ENCODE data around the gene PDE8A. TPM values are rescaled to one million over a fixed set of nuclear protein-coding genes. Genes with fewer than 3 reads are reported as not detected.

The PDE8A gene
- total RNA-seq, 2 experiments from 2014 or later: 28.3 to 32.3 TPM

DNA sequence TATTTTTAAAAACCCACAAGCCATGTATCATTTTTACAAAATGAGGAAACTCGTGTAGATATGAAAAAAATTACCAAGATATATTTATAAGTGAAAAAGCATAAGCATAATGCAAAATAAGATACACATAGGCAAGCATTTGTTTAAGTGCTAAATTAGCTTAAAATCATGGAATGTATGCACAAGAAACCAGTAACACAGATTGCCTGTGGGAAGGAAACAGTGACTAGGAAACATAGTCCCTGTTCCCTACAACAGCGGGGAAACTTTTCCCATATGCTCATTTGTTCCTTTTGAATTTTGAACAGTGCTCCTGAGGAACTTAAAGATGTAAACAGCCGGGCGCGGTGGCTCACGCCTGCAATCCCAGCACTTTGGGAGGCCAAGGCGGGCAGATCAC lies 169.5 kb downstream of the PDE8A start:
- H3K79me2 ChIP-seq (ENCODE audit: insufficient read depth, low read depth, low read length): no peaks in the 10 kb centered on the region
- intact Hi-C loops (cut with micrococcal nuclease; ENCODE audit: unreplicated experiment): no loop called here
- no peaks in the 10 kb centered on the region for H3K36me3 ChIP-seq (ENCODE audit: insufficient read depth, low read length)
- no TSS peak for BruUV-seq (replicated peaks)
- H3K9me2 ChIP-seq (ENCODE audit: insufficient read depth, low read length): no peaks in the 10 kb centered on the region
- no peaks in the 10 kb centered on the region for H4K20me1 ChIP-seq (ENCODE audit: insufficient read depth, low read length)
- no peaks in the 10 kb centered on the region for H3K9me3 ChIP-seq (ENCODE audit: low read length)
- no peak overlapping the region for H3K4me3 ChIP-seq (ENCODE audit: low read depth, low read length, poor library complexity, severe bottlenecking)
- ChIA-PET POLR2A (no interaction called here), CTCF (ENCODE audit: unreplicated experiment) (no interaction called here)
- TF ChIP-seq CTCF (conservative IDR thresholded peaks at IDR 0.05; ENCODE audit: low read length): no peak
- no peak for TF ChIP-seq EZH2phosphoT487 (IDR thresholded peaks at IDR 0.05; ENCODE audit: borderline replicate concordance, low read depth, low read length)
- H2AFZ ChIP-seq (ENCODE audit: low read length): no peak overlapping the region
- DNase-seq (ENCODE audit: low spot score): no peak
- no peak overlapping the region for H3K27ac ChIP-seq (ENCODE audit: low read depth, low read length, poor library complexity, severe bottlenecking)
- H3K4me1 ChIP-seq (ENCODE audit: insufficient read depth, low read length, poor library complexity, severe bottlenecking): no peaks in the 10 kb centered on the region
- no peak overlapping the region for H3K4me2 ChIP-seq (ENCODE audit: low read length)

DNA sequence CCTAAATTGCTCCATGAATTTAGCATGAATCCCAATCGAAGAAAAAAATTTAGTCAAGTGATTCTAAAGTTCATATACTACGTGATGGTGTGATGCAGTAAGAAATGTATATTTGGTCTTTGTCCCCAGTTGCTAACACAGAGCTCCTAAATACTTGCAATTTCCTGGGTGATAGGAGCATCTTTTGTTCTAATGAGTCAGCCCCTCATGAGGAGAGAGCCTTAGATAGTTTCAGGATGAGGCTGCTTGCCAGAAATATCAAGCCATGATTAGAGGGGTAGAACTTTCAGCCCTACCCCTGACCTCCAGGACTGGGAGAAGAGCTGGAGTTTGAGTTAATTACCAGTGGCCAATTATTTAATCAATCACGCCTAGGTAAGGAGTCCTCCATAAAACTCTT lies 170.2 kb downstream of the PDE8A start:
- ChIA-PET POLR2A (interaction anchor here (0.8 kb wide), 1 partner anchor 66 kb away, joined by 3 read pairs; no protein-coding TSS in a partner anchor), CTCF (ENCODE audit: unreplicated experiment) (no interaction called here)
- BruUV-seq (replicated peaks): no TSS peak
- H3K4me2 ChIP-seq (ENCODE audit: low read length): no peak overlapping the region
- intact Hi-C loops (cut with micrococcal nuclease; ENCODE audit: unreplicated experiment): no loop called here
- no peaks in the 10 kb centered on the region for H3K9me2 ChIP-seq (ENCODE audit: insufficient read depth, low read length)
- DNase-seq (ENCODE audit: low spot score): no peak
- H3K4me1 ChIP-seq (ENCODE audit: insufficient read depth, low read length, poor library complexity, severe bottlenecking): no peaks in the 10 kb centered on the region
- TF ChIP-seq EZH2phosphoT487 (IDR thresholded peaks at IDR 0.05; ENCODE audit: borderline replicate concordance, low read depth, low read length) (no peak), CTCF (conservative IDR thresholded peaks at IDR 0.05; ENCODE audit: low read length) (no peak)
- no peaks in the 10 kb centered on the region for H4K20me1 ChIP-seq (ENCODE audit: insufficient read depth, low read length)
- no peak overlapping the region for H3K4me3 ChIP-seq (ENCODE audit: low read depth, low read length, poor library complexity, severe bottlenecking)
- H3K27ac ChIP-seq (ENCODE audit: low read depth, low read length, poor library complexity, severe bottlenecking): no peak overlapping the region
- no peaks in the 10 kb centered on the region for H3K9me3 ChIP-seq (ENCODE audit: low read length)
- H3K79me2 ChIP-seq (ENCODE audit: insufficient read depth, low read depth, low read length): no peaks in the 10 kb centered on the region
- H2AFZ ChIP-seq (ENCODE audit: low read length): no peak overlapping the region
- H3K36me3 ChIP-seq (ENCODE audit: insufficient read depth, low read length): no peaks in the 10 kb centered on the region

- ChIA-PET CTCF (ENCODE audit: unreplicated experiment) (no interaction called here), POLR2A (no interaction called here)
- Histone ChIP-seq H2AFZ (ENCODE audit: low read length) (no peak overlapping the region), H4K20me1 (ENCODE audit: insufficient read depth, low read length) (no peaks in the 10 kb centered on the region), H3K9me2 (ENCODE audit: insufficient read depth, low read length) (no peaks in the 10 kb centered on the region), H3K27ac (ENCODE audit: low read depth, low read length, poor library complexity, severe bottlenecking) (no peak overlapping the region), H3K9me3 (ENCODE audit: low read length) (no peaks in the 10 kb centered on the region), H3K4me3 (ENCODE audit: low read depth, low read length, poor library complexity, severe bottlenecking) (no peak overlapping the region), H3K4me2 (ENCODE audit: low read length) (no peak overlapping the region), H3K79me2 (ENCODE audit: insufficient read depth, low read depth, low read length) (no peaks in the 10 kb centered on the region), H3K4me1 (ENCODE audit: insufficient read depth, low read length, poor library complexity, severe bottlenecking) (no peaks in the 10 kb centered on the region), H3K36me3 (ENCODE audit: insufficient read depth, low read length) (no peaks in the 10 kb centered on the region)
- TF ChIP-seq EZH2phosphoT487 (IDR thresholded peaks at IDR 0.05; ENCODE audit: borderline replicate concordance, low read depth, low read length) (no peak), CTCF (conservative IDR thresholded peaks at IDR 0.05; ENCODE audit: low read length) (no peak)
- BruUV-seq (replicated peaks): no TSS peak
- DNase-seq (ENCODE audit: low spot score): no peak
- intact Hi-C loops (cut with micrococcal nuclease; ENCODE audit: unreplicated experiment): no loop called here
Measured at GRCh38 chr15:85154061-85154460, 172.4 kb downstream of the PDE8A start.
